ENCODE data around the gene FAM83G.
"Not testable (repeated sequence)": the region's sequence is repeated elsewhere in the genome, so short reads cannot be mapped to it uniquely, and the experiment has no call there.

The FAM83G gene

GRCh38 chr17:19004421-19005136 lies at the start of gene FAM83G:
FAM83G (minus strand) TSS chr17:19004764; CDS start chr17:19004041, 723 bp downstream.
- no peaks in the 10 kb centered on the region for H3K4me1 ChIP-seq (ENCODE audit: insufficient read depth, low read length)
- peak within 1 kb of the TSS; percentile 58 for H3K27ac ChIP-seq (ENCODE audit: low read depth, low read length)
- peak within 1 kb of the TSS; percentile 41 to 54 for H3K4me3 ChIP-seq (ENCODE audit: low read depth in 1 of 2, low read length in 2 of 2)
- H3K27me3 ChIP-seq (ENCODE audit: control insufficient read depth in 1 of 2, insufficient read depth in 2 of 2, low read length in 2 of 2), result no peaks in the 10 kb centered on the region
- H3K9ac ChIP-seq (ENCODE audit: low read length), result no peak within 1 kb of the TSS
- no peaks in the 10 kb centered on the region for H3K9me3 ChIP-seq (ENCODE audit: low read length)
- H3K36me3 ChIP-seq (ENCODE audit: insufficient read depth, low read length), result no peaks in the 10 kb centered on the region

DNA sequence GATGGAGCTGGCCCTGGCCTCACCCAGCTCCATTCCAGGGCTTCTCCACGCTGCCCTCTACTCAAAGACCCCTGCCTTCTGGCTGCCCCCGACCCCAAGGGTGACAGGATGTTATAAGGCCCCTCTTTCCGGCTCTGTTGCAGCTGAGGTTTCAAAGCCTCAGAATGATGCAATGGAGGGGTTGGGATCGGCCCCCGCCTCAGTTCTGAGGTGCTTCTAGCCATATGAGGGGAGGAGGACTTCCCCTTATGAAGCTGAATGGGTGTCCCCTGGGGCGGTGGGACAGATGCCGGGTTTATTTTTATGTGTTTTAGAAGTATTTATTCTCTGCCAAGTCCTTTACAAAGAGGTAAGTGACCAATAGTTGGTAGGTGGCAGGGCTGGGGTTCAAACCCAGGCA lies 44.3 kb upstream of the FAM83G start:
- not testable (repeated sequence) for H3K9me3 ChIP-seq (ENCODE audit: low read length); H3K27ac ChIP-seq (ENCODE audit: low read depth, low read length); H3K9ac ChIP-seq (ENCODE audit: low read length); H3K36me3 ChIP-seq (ENCODE audit: insufficient read depth, low read length); H3K27me3 ChIP-seq (ENCODE audit: control insufficient read depth in 1 of 2, insufficient read depth in 2 of 2, low read length in 2 of 2); H3K4me1 ChIP-seq (ENCODE audit: insufficient read depth, low read length); H3K4me3 ChIP-seq (ENCODE audit: low read depth in 1 of 2, low read length in 2 of 2)

DNA sequence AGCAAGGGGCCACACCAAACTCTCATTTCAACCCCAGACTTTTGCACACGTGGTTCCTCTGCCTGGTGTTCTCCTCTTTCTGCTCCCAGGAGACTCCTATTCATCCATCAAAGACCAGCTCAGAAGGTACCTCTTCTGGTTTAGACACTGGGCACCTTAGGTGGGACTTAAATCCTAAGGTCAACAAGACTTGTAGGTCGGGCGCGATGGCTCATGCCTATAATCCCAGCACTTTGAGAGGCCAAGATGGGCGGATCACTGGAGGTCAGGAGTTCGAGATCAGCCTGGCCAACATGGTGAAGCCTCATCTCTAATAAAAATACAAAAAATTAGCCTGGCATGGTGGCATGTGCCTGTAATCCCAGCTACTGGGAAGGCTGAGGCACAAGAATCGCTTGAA lies 42.9 kb upstream of the FAM83G start:
- H3K4me1 ChIP-seq (ENCODE audit: insufficient read depth, low read length); H3K27ac ChIP-seq (ENCODE audit: low read depth, low read length); H3K36me3 ChIP-seq (ENCODE audit: insufficient read depth, low read length); H3K9ac ChIP-seq (ENCODE audit: low read length); H3K27me3 ChIP-seq (ENCODE audit: control insufficient read depth in 1 of 2, insufficient read depth in 2 of 2, low read length in 2 of 2); H3K4me3 ChIP-seq (ENCODE audit: low read depth in 1 of 2, low read length in 2 of 2); H3K9me3 ChIP-seq (ENCODE audit: low read length): not testable (repeated sequence)

DNA sequence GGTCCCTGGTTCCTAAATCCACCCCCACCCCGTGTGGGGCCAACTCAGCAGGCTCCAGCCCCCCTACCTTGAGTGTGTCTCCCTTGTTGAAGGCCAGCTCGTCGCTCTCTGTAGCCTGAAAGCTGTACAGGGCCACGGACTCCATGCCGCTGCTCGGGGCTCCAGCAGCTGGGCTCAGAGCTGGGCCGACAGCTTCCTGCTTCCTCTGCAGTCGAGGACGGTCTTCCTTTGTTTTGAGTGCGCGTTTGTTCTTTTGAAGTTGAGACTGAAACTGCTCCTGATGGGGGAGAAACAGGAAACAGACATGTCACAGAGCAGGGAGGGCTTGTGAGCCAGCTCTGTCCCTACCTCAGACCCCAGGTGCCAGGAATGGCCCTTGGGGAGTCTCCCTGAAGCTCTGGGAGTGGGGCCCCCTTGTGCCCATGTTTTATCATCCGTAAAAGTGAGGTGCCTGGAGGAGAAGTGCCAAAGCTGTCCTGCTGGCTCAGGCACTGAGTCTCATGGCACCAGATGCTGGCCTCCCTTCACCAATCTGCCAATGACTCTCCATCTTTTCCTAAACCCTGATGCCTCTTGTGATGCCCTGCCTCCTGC lies 42.3 kb upstream of the FAM83G start, which contains the start of gene GRAP:
Gene GRAP, minus strand, starts transcription at position 176 of the 594 bp plus-strand sequence. Its CDS starts 31 bp downstream, at position 145.
- not testable (repeated sequence) for H3K9ac ChIP-seq (ENCODE audit: low read length); H3K27me3 ChIP-seq (ENCODE audit: control insufficient read depth in 1 of 2, insufficient read depth in 2 of 2, low read length in 2 of 2); H3K4me3 ChIP-seq (ENCODE audit: low read depth in 1 of 2, low read length in 2 of 2); H3K27ac ChIP-seq (ENCODE audit: low read depth, low read length); H3K4me1 ChIP-seq (ENCODE audit: insufficient read depth, low read length); H3K9me3 ChIP-seq (ENCODE audit: low read length); H3K36me3 ChIP-seq (ENCODE audit: insufficient read depth, low read length)

GRCh38 chr17:19044643-19045042 lies 40.1 kb upstream of the FAM83G start:
- H3K27me3 ChIP-seq (ENCODE audit: control insufficient read depth in 1 of 2, insufficient read depth in 2 of 2, low read length in 2 of 2); H3K9ac ChIP-seq (ENCODE audit: low read length); H3K4me1 ChIP-seq (ENCODE audit: insufficient read depth, low read length); H3K4me3 ChIP-seq (ENCODE audit: low read depth in 1 of 2, low read length in 2 of 2); H3K27ac ChIP-seq (ENCODE audit: low read depth, low read length); H3K9me3 ChIP-seq (ENCODE audit: low read length); H3K36me3 ChIP-seq (ENCODE audit: insufficient read depth, low read length): not testable (repeated sequence)

DNA sequence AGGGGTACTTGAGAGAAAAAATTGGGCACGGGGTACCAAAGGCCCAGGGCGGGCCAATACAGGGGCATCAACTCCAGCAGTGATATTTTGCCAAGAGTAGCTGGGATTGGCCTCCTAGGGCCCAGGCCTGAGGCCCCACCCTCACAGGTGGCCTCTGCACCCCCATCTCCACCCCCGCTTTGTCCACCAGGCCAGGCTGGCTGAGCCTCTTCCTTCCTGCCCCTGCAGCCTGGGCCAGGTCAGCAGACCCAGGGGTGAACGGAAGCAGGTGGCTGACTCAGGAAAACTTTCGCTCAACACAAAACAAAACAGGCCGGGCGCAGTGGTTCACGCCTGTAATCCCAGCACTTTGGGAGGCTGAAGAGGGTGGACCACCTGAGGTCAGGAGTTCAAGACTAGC lies 38.5 kb upstream of the FAM83G start:
- not testable (repeated sequence) for H3K27me3 ChIP-seq (ENCODE audit: control insufficient read depth in 1 of 2, insufficient read depth in 2 of 2, low read length in 2 of 2); H3K36me3 ChIP-seq (ENCODE audit: insufficient read depth, low read length); H3K9me3 ChIP-seq (ENCODE audit: low read length); H3K4me3 ChIP-seq (ENCODE audit: low read depth in 1 of 2, low read length in 2 of 2); H3K27ac ChIP-seq (ENCODE audit: low read depth, low read length); H3K9ac ChIP-seq (ENCODE audit: low read length); H3K4me1 ChIP-seq (ENCODE audit: insufficient read depth, low read length)

DNA sequence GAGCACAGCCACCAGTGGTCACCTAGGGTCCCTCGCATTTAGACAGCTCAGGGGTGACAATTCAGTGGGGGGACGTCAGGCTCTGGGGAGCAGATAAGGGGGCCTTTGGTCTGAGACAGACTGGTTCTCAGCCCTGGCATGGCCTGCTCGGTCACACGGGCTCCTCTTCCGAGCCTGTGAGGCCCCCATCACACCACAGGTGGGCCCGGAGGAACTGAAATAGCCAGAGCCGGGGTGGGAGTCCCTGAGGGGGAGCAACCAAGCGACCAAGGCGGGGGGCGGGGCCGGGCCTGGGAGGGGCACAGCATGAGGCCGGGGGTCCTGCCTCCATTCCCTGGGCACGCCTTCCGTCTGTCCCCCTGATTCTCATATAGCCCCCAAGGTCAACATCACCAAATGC lies 37.8 kb upstream of the FAM83G start:
- not testable (repeated sequence) for H3K9me3 ChIP-seq (ENCODE audit: low read length); H3K4me1 ChIP-seq (ENCODE audit: insufficient read depth, low read length); H3K36me3 ChIP-seq (ENCODE audit: insufficient read depth, low read length); H3K27me3 ChIP-seq (ENCODE audit: control insufficient read depth in 1 of 2, insufficient read depth in 2 of 2, low read length in 2 of 2); H3K27ac ChIP-seq (ENCODE audit: low read depth, low read length); H3K4me3 ChIP-seq (ENCODE audit: low read depth in 1 of 2, low read length in 2 of 2); H3K9ac ChIP-seq (ENCODE audit: low read length)

DNA sequence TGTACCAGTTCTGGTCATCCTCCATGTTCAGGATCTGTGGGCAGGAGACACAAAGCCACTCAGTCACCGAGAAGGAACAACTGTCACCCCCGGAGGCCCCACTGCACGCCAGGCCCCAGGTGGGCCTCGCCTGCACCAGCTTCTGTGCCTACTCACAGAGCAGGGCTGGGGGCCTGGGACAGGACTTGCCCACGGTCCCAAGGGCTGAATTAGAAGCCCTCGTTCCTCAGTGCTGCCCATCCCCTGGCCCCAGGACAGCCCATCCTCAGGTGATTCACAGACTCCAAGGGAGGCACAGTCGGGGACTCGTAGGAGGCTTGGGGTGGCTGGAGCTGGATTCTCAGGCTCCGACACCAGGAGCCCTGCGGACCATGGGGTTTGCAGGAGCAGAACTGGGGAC lies 37.3 kb upstream of the FAM83G start:
- H3K4me3 ChIP-seq (ENCODE audit: low read depth in 1 of 2, low read length in 2 of 2), result not testable (repeated sequence)

DNA sequence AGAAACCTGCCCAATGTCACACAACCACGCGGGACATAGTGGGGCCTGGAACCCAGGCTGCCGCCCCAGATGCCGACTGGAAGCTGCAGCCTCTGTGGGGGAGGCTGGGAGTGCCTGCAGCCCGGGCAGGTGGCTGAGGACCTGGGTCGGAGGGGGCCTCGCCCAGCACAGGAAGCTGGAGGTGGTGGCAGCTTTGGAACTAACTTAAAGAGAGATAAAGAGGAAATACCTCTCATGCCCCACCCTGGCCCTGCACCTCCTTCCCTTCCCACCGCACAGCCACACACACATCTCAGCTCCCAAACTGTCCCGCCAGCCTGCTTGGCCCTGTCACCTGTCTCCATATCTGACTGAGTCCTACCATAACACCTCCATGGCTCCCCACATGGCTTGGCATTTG lies 35.8 kb upstream of the FAM83G start:
- H3K36me3 ChIP-seq (ENCODE audit: insufficient read depth, low read length); H3K4me3 ChIP-seq (ENCODE audit: low read depth in 1 of 2, low read length in 2 of 2); H3K9ac ChIP-seq (ENCODE audit: low read length); H3K9me3 ChIP-seq (ENCODE audit: low read length); H3K27ac ChIP-seq (ENCODE audit: low read depth, low read length); H3K27me3 ChIP-seq (ENCODE audit: control insufficient read depth in 1 of 2, insufficient read depth in 2 of 2, low read length in 2 of 2); H3K4me1 ChIP-seq (ENCODE audit: insufficient read depth, low read length): not testable (repeated sequence)

More for the DNA sequence above, 37.3 kb upstream of the FAM83G start:
- not testable (repeated sequence) for H3K27ac ChIP-seq (ENCODE audit: low read depth, low read length); H3K4me1 ChIP-seq (ENCODE audit: insufficient read depth, low read length); H3K9me3 ChIP-seq (ENCODE audit: low read length); H3K36me3 ChIP-seq (ENCODE audit: insufficient read depth, low read length); H3K27me3 ChIP-seq (ENCODE audit: control insufficient read depth in 1 of 2, insufficient read depth in 2 of 2, low read length in 2 of 2); H3K9ac ChIP-seq (ENCODE audit: low read length)

DNA sequence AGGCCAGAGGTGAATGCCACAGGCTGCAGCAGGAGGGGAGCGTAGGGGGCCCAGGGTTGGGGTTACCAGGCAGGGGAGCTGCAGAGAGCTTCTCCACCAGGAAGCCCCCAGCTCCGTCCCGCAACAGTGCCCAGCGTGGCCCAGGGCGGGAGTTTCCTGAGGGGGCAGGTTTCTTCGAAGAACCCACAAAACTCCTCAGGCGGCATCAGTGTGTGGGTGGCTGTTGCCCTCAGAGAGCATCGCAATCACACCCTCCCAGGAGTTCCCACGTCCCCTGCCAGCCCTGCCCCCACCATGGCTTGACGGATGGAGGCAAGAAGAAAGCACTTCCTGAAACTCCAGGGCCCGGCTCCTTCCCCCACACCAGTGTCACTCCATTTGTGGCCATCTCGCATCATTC lies 34.2 kb upstream of the FAM83G start:
- H3K9ac ChIP-seq (ENCODE audit: low read length), result not testable (repeated sequence)

DNA sequence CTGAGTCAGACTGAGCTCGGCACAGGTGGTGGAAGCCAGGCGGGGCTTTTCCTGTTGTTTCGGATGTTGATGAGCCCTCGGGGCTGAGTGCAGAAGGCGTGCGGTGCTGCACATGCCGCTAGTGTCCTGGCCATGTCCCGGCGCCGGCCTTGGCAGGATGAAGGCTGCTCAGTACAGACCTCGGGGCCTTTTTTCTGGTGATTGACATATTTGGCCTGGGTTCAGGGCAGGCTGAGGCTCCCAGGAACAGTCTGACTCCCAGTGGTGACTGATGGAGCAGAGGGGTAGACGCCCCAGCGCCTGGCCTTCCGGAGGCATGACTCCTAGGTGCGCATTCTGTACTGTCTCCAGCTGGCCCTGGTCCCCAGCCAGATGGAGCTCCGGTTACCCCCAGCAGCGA lies 33.4 kb upstream of the FAM83G start:
- not testable (repeated sequence) for H3K27ac ChIP-seq (ENCODE audit: low read depth, low read length); H3K9ac ChIP-seq (ENCODE audit: low read length); H3K9me3 ChIP-seq (ENCODE audit: low read length); H3K4me1 ChIP-seq (ENCODE audit: insufficient read depth, low read length); H3K27me3 ChIP-seq (ENCODE audit: control insufficient read depth in 1 of 2, insufficient read depth in 2 of 2, low read length in 2 of 2); H3K4me3 ChIP-seq (ENCODE audit: low read depth in 1 of 2, low read length in 2 of 2); H3K36me3 ChIP-seq (ENCODE audit: insufficient read depth, low read length)

More for the DNA sequence above, 34.2 kb upstream of the FAM83G start:
- H3K4me1 ChIP-seq (ENCODE audit: insufficient read depth, low read length); H3K36me3 ChIP-seq (ENCODE audit: insufficient read depth, low read length); H3K27me3 ChIP-seq (ENCODE audit: control insufficient read depth in 1 of 2, insufficient read depth in 2 of 2, low read length in 2 of 2); H3K9me3 ChIP-seq (ENCODE audit: low read length); H3K27ac ChIP-seq (ENCODE audit: low read depth, low read length); H3K4me3 ChIP-seq (ENCODE audit: low read depth in 1 of 2, low read length in 2 of 2): not testable (repeated sequence)

GRCh38 chr17:19037547-19037946 lies 33.0 kb upstream of the FAM83G start:
- not testable (repeated sequence) for H3K36me3 ChIP-seq (ENCODE audit: insufficient read depth, low read length); H3K9ac ChIP-seq (ENCODE audit: low read length); H3K4me3 ChIP-seq (ENCODE audit: low read depth in 1 of 2, low read length in 2 of 2)

More at GRCh38 chr17:19037547-19037946, 33.0 kb upstream of the FAM83G start:
- not testable (repeated sequence) for H3K4me1 ChIP-seq (ENCODE audit: insufficient read depth, low read length); H3K9me3 ChIP-seq (ENCODE audit: low read length); H3K27ac ChIP-seq (ENCODE audit: low read depth, low read length); H3K27me3 ChIP-seq (ENCODE audit: control insufficient read depth in 1 of 2, insufficient read depth in 2 of 2, low read length in 2 of 2)

All from muscle layer of colon (tissue), 2 donors.